HepG2 (cell line): Measurements from ENCODE around the gene KCNQ1OT1. TPM values are rescaled to one million over a fixed set of nuclear protein-coding genes. Genes with fewer than 3 reads are reported as not detected.

Experiments used
- AHR ChIP-seq: IDR thresholded peaks from 2 replicates; pipeline ENCODE4 v1.6.1; 2018; ENCODE audit warnings: missing genetic modification reagents, missing compliant biosample characterization
- ASH2L ChIP-seq: fragments of 300-600, 200-600 bp; sonication (generic); IDR thresholded peaks from 2 replicates; pipeline ENCODE4 v1.7.0; 2017; ENCODE audit warnings: low read depth, mild to moderate bottlenecking, moderate library complexity, mixed read lengths, low read length; ENCODE audit not compliant: insufficient read length
- HDAC1 ChIP-seq: sonication (generic); formaldehyde crosslinking; IDR thresholded peaks from 2 replicates; pipeline ENCODE4 v1.5.1; 2020; ENCODE audit warnings: mild to moderate bottlenecking, missing genetic modification reagents
- JUN ChIP-seq: sonication (generic); formaldehyde crosslinking; IDR thresholded peaks from 2 replicates; pipeline ENCODE4 v1.4.0; 2020; ENCODE audit warnings: mild to moderate bottlenecking, missing genetic modification reagents
- NR1H2 ChIP-seq: sonication (generic); formaldehyde crosslinking; IDR thresholded peaks from 2 replicates; pipeline ENCODE4 v1.8.1; 2022; ENCODE audit warnings: low read depth, missing genetic modification reagents, borderline replicate concordance
- NR3C1 ChIP-seq: sonication (generic); formaldehyde crosslinking; IDR thresholded peaks from 2 replicates; pipeline ENCODE4 v1.4.0; 2020; ENCODE audit warnings: missing genetic modification reagents
- PATZ1 ChIP-seq: sonication (generic); formaldehyde crosslinking; IDR thresholded peaks from 2 replicates; pipeline ENCODE4 v1.4.0; 2020; ENCODE audit warnings: missing genetic modification reagents
- PAWR ChIP-seq: sonication (generic); formaldehyde crosslinking; IDR thresholded peaks from 2 replicates; pipeline ENCODE4 v1.4.0; 2020; ENCODE audit warnings: missing genetic modification reagents, mild to moderate bottlenecking, borderline replicate concordance
- SRY ChIP-seq: sonication (generic); formaldehyde crosslinking; IDR thresholded peaks from 2 replicates; pipeline ENCODE4 v1.8.0; 2022; ENCODE audit warnings: mild to moderate bottlenecking, missing genetic modification reagents
- ZFP36L2 ChIP-seq: sonication (generic); formaldehyde crosslinking; IDR thresholded peaks from 2 replicates; pipeline ENCODE4 v1.4.0; 2020; ENCODE audit warnings: missing genetic modification reagents
- ZMYM4 ChIP-seq: sonication (generic); formaldehyde crosslinking; IDR thresholded peaks from 2 replicates; pipeline ENCODE4 v1.8.1; 2023; ENCODE audit warnings: mild to moderate bottlenecking, missing genetic modification reagents
- ZNF260 ChIP-seq: sonication (generic); formaldehyde crosslinking; IDR thresholded peaks from 2 replicates; pipeline ENCODE4 v1.4.0; 2020; ENCODE audit warnings: missing genetic modification reagents, low read depth, mild to moderate bottlenecking, borderline replicate concordance
- ZNF317 ChIP-seq: sonication (generic); formaldehyde crosslinking; IDR thresholded peaks from 2 replicates; pipeline ENCODE4 v1.5.0; 2020; ENCODE audit warnings: mild to moderate bottlenecking, missing genetic modification reagents
- ZNF605 ChIP-seq: sonication (generic); formaldehyde crosslinking; IDR thresholded peaks from 2 replicates; pipeline ENCODE4 v1.8.0; 2022; ENCODE audit warnings: mild to moderate bottlenecking, missing genetic modification reagents
- ZNF678 ChIP-seq: sonication (generic); formaldehyde crosslinking; IDR thresholded peaks from 2 replicates; pipeline ENCODE4 v1.4.0; 2020; ENCODE audit warnings: mild to moderate bottlenecking, missing genetic modification reagents
- ZNF766 ChIP-seq: sonication (generic); formaldehyde crosslinking; IDR thresholded peaks from 2 replicates; pipeline ENCODE4 v1.5.0; 2020; ENCODE audit warnings: missing genetic modification reagents, borderline replicate concordance
- ZSCAN20 ChIP-seq: sonication (generic); formaldehyde crosslinking; IDR thresholded peaks from 2 replicates; pipeline ENCODE4 v1.4.0; 2020; ENCODE audit warnings: missing genetic modification reagents, mild to moderate bottlenecking, borderline replicate concordance
- ZXDC ChIP-seq: sonication (generic); formaldehyde crosslinking; IDR thresholded peaks from 2 replicates; pipeline ENCODE4 v1.5.0; 2020; ENCODE audit warnings: mild to moderate bottlenecking, missing genetic modification reagents
- polyA plus RNA-seq, 8 experiments: library from polyadenylated mRNA; depleted of rRNA in 3 of 8; stranded (reverse) in 7 of 8; unstranded in 1 of 8; fragments of >200 nt; fragmentation: Illumina TruSeq in 4 of 8; extraction: Trizol in 4 of 8; gene quantifications; 2 replicates each; pipeline versions ENCODE4 v1.2.1 to v1.2.3, GENCODE V29; 2011 to 2016; ENCODE audit warnings: low read depth in 4 of 8, missing spikeins in 1 of 8, mixed read lengths in 1 of 8; ENCODE audit not compliant: insufficient read depth in 1 of 8
- total RNA-seq, 5 experiments: library from RNA; depleted of rRNA; stranded (reverse); fragments of >200 nt; fragmentation: Illumina TruSeq; extraction: Trizol; gene quantifications; 2 replicates each; pipeline ENCODE4 v1.2.3, GENCODE V29; 2016; ENCODE audit warnings: low read depth in 1 of 5
- TF ChIP-seq, protein P1 (sequence below): IDR thresholded peaks from 2 replicates; pipeline ENCODE4 v1.6.1; 2016; ENCODE audit warnings: missing genetic modification reagents, missing compliant biosample characterization
- TF ChIP-seq, protein P2 (sequence below): sonication (generic); formaldehyde crosslinking; IDR thresholded peaks from 2 replicates; pipeline ENCODE4 v1.8.1; 2023; ENCODE audit warnings: missing genetic modification reagents, mild to moderate bottlenecking, borderline replicate concordance
- TF ChIP-seq, protein P3 (sequence below): sonication (generic); formaldehyde crosslinking; IDR thresholded peaks from 2 replicates; pipeline ENCODE4 v1.4.0; 2020; ENCODE audit warnings: missing genetic modification reagents

Gene KCNQ1OT1
- total and polyA plus RNA-seq, 2 of the 13 experiments (the other 11 are each of a cell fraction or from before 2014, with no cell fraction given): 1.3 to 18.9 TPM

DNA sequence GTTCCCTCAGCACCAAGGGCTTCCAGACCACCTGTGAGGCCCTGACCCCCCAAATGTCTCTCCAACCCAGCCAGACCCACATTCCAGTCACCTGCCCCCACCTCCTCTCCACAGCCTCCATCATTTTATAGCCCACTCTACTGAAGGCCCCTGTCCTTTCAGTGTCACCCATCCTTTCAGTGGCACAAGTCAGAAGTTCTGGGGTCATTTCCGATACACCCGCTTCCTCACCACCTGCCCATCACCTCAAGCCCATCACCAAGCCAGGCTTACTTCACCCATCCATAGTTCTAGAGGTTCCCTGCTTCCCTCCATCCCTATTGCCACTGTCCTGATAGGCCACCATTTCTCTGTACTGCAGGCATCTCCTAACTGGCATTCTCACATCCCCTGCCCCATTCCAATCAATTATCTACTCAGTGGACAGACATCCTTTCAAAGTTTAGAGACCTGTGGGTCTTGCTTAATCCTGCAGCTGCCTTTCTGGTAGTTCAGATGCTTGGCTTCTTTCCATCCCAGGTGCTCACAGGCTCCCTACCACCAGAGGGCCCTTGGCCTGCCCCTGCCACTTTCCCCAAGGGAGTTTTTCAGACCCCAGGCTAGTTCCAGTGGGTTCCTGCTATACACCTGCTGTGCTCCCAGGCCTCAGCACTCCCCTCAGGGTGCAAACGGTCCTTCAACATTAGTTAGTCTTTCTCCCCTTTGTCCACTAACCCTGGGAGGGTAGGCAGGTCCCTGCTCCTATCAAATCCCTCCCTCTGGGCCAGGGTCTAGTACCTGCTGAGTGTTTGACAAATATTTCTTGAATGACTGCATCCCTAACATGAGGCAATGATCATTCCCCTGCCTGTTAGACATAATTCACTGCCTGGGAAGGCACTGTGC lies 7.6 kb downstream of the KCNQ1OT1 start (continued):
- TF ChIP-seq PATZ1 (CRISPR knock-in tag): no peak
- TF ChIP-seq NR3C1 (CRISPR knock-in tag): no peak
- no peak for TF ChIP-seq JUN
- TF ChIP-seq ASH2L: peak; percentile 8
- TF ChIP-seq SRY: no peak
- TF ChIP-seq, protein P1, sequence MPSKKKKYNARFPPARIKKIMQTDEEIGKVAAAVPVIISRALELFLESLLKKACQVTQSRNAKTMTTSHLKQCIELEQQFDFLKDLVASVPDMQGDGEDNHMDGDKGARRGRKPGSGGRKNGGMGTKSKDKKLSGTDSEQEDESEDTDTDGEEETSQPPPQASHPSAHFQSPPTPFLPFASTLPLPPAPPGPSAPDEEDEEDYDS (CRISPR knock-in tag): no peak
- no peak for TF ChIP-seq ZNF766 (CRISPR knock-in tag)
- TF ChIP-seq, protein P2, sequence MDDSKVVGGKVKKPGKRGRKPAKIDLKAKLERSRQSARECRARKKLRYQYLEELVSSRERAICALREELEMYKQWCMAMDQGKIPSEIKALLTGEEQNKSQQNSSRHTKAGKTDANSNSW (CRISPR knock-in tag): no peak
- TF ChIP-seq ZNF678: no peak
- no peak for TF ChIP-seq ZMYM4 (CRISPR knock-in tag)
- TF ChIP-seq HDAC1 (CRISPR knock-in tag): no peak
- no peak for TF ChIP-seq NR1H2 (CRISPR knock-in tag)
- no peak for TF ChIP-seq PAWR (CRISPR knock-in tag)
- TF ChIP-seq ZFP36L2 (CRISPR knock-in tag): no peak
- TF ChIP-seq, protein P3, sequence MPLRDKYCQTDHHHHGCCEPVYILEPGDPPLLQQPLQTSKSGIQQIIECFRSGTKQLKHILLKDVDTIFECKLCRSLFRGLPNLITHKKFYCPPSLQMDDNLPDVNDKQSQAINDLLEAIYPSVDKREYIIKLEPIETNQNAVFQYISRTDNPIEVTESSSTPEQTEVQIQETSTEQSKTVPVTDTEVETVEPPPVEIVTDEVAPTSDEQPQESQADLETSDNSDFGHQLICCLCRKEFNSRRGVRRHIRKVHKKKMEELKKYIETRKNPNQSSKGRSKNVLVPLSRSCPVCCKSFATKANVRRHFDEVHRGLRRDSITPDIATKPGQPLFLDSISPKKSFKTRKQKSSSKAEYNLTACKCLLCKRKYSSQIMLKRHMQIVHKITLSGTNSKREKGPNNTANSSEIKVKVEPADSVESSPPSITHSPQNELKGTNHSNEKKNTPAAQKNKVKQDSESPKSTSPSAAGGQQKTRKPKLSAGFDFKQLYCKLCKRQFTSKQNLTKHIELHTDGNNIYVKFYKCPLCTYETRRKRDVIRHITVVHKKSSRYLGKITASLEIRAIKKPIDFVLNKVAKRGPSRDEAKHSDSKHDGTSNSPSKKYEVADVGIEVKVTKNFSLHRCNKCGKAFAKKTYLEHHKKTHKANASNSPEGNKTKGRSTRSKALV: no peak
- no peak for TF ChIP-seq ZNF260 (CRISPR knock-in tag)
- TF ChIP-seq ZNF317 (CRISPR knock-in tag): no peak
- no peak for TF ChIP-seq ZXDC (CRISPR knock-in tag)
- no peak for TF ChIP-seq AHR (CRISPR knock-in tag)
- TF ChIP-seq ZNF605 (CRISPR knock-in tag): no peak
- TF ChIP-seq ZSCAN20 (CRISPR knock-in tag): no peak
